Stimulated activated CD8-positive, alpha-beta memory T cell treated with anti-CD3 and anti-CD28 coated beads, Interleukin-7, amount 100 ng/mL, for 48 hours (primary cell): ENCODE results near the gene SEMA5A.

Source experiments
- DNase-seq, 2 donors: peaks; one replicate each; pipeline ENCODE4 v3.0.0-alpha.2; 2020; ENCODE audit warnings: low read depth in 1 of 2; ENCODE audit errors: extremely low read depth in 1 of 2

SEMA5A gene

DNA sequence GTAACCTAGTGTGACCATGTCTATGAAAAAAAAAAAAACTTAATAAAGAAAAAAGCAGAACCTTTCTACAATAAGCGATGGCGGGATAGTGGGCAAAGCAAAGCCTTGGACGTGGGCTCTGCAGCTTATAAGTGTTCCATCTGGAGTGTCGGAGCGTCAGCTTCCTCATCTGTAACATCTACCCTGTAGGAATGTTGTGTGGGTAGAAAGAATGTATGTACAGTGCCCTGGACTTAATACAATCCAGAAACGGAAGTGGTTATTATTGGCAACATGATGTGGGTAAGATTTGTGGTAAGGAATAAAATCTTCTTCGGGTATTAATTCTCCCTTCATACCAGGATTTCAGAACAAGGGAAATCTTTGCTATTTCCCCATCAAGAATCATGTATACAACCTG, 66.5 kb downstream of the SEMA5A start:
- DNase-seq = no peak

DNA sequence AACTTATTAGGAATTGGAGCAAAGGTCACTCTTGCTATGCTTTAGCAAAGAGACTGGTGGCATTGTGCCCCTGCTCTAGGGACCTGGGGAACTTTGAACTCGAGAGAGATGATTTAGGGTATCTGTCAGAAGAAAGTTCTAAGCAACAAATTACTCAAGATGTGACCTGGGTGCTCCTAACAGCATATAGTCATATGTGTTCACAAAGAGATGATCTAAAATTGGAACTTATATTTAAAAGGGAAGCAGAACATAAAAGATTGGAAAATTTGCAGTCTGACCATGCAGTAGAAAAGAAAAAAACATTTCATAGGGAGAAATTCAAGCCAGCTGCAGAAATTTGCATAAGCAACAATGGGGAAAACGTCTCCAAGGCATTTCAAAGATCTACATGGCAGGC, 68.3 kb downstream of the SEMA5A start:
- DNase-seq = no peak

DNA sequence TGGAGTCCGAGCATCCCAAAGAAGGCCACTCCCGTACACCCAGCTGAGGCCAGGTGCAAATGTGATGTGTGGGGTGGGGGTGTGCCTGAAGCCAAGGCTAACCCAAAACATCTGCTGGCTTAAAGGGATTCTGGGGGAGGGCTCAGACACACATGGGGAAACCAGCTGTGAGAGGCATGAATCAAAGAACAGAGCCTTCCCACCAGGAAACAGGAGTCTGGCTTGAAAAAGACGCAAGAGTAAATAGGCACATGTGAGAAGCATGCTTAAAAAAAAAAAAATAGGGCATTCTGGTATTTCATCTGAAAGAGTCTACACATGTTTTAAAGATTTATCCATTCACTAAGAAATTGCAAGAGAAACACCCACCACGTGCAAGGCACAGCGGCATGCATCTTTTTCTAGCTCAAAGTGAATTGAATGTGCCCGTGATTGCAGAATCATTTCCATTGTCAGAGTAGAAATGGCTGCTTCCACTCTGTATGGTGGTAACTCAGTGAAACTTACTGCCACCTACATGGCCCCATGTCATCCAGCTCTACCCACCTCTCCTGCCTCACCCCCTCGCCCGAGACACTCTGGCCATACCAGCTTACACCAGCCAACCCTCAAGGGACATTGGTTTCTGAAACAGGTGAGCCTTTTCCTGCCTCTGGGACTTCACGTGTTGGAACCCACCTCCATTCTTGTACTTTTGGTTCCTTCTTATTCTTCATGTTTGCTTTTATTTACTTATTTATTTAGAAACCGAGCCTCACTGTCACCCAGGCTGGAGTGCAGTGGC, 71.5 kb downstream of the SEMA5A start:
- no peak for DNase-seq

DNA sequence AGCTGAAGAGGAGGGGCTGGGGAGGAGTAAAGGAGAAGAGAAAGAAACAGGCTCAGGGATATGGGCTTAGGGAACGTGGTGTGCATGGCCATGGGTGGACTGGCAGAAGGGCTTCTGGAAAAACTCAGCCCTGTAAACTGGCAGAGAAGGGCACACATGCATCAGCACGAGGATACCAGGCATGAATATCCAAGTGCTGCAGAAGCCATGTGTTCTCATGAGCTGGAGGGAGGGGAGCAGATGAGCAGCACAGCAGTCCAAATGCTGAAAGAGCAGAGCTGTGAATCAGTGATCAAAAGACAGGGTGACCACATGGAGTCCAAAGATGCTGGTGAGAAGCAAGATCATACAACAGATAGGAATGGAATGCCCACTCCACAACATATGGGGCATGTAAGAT, 72.3 kb downstream of the SEMA5A start:
- no peak for DNase-seq

DNA sequence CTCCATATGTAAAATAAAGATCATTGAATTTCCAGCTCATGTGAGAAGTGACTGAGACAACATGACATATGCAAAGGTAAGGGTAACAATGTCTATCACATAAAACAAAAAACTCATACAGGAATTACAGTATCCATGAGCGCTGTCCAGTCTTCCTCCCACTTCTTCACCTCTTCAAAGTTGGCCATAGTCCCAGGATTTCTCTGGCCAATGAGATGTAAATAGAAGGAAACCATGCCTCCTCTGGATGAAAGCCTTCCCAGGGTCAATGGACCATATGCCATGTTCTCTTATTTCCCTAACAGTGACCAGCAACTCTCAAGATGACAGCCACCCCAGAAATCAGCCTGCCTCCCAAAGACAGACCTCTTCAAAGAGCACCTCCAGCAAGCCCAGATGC, 75.5 kb downstream of the SEMA5A start:
- no peak for DNase-seq

DNA sequence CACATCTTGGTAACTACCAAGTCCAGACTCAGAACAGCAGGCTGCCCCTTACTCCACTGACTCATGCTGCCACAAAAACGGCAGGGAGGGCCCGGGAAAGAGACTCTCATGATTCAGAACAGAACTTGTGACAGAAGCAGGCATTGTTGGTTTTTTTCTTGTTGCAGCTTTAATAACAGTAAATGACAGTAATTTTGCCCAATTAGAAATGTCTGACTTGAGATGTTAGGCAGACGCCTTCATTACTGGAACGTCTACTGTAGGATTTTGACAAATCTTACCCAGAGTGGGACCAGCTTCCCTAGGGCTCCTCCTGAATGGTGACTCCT, 77.9 kb downstream of the SEMA5A start:
- DNase-seq = no peak

DNA sequence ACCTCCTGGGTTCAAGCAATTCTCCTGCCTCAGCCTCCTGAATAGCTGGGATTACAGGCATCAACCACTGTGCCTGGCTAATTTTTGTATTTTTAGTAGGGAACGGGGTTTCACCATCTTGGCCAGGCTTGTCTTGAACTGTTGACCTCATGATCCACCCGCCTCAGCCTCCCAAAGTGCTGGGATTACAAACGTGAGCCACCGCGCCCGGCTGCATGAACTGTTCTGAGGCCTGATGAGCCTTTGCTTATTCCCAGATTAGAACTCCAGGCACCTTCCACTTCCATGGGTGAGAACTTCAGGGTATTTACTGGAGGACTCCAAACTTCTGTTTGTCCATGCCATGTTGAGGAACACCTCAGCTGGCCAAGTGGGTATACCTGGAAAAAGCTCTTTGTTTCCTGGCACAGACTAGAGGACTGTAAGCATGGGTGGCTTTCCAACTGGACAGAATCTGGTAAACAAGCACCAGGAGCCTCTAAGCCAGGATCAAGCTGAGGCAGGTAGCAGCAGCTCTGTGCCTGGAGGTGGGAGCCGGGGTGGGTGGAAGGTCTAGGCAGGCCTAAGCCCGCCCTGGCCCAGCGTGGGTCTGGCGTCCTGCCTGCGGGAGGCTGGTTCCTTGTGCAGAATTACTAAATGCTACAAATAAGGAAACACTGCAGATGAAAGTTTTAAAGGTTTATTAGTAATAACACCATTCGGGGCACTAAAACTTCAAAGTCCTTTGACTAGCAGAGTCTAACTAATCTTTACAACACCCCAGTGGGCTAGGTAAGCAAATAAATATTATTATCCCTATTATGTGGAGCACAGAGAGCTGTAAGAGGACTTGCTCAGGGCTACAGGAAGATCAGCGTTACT, 78.4 kb downstream of the SEMA5A start:
- no peak for DNase-seq

DNA sequence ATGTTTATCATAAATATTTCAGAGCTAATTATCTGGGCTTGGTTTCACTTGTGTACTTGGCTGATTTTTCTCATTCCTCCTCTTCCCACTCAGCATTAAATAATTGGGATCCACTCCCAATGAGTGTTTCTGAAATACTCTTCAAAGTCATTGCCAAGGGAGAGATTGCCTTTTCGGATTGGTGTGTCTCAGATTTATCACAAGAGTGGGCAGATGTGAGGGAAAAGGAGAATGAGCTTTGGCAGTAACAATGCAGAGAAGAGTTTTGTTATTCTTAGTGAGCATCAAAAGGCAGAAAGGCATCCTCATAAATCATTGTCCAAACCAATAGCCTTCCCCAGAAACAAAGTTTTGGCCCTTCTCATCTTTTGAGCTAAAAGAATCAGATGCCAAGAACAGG, 79.2 kb downstream of the SEMA5A start:
- DNase-seq = no peak

DNA sequence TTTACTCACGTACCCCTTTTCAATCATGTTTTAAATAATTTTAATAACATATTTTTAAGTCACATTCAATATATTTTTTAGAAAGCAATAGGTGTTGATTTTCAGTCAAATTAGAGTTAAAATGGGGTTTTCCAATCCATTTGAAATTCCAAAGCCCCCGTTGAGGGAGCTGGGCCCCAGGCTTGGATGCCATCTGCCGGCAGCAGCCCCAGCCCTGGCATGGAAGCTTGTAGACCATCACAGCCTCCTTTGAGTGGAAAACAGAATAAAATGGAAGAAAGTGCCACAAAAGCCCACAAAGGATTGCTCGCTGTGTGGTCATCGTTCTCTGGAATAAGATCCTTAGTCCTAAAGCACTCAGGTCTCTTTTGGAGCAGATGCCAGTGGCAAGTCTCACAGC, 81.4 kb downstream of the SEMA5A start:
- no peak for DNase-seq

DNA sequence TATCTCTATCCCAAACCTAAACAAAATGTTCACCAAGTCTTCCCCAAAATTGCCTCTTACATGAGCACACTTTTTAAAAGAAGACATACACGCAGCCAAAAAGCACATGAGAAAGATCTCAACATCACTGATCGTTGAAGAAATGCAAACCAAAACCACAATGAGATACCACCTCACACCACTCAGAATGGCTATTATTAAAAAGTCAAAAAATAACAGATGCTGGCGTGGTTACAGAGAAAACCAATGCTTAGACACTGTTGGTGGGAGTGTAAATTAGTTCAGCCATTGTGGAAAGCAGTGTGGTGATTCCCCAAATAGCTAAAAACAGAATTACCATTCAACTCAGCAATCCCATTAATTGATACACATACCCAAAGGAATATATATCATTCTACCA, 83.8 kb downstream of the SEMA5A start:
- DNase-seq = no peak

DNA sequence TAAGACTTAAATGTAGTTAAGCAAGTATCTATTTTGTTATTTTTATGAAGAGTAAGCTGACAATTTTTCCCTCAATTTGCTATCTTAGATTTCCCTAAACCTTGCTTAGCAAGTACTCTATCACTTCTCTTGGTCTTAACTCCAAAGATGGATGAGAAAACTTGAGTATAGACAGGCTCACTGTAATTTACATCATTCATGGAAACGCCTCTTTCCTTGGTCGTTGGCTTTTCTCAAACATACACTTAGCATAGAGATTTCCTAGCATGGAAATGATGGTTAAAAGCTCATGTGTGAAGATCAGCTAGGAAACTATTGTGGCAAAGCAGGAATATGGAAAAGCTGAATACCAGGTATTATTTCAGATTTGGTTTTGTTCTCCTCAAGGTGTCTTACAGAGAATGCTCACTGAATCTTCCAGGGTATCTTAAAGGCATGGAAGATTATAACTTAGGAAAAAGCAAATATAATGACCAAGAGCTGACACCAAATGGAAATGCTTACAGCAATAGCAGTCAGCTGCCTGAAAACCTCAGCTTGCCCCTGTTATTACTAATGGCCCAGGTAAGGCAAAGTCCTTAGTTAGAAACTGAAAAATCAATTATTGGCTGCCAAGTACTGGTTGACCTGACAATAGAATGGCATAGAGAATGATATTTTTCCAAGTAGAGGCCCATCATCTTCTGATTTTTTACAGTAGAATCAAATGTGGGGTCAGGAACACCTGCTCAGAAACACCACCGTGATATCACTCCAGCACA, 84.8 kb downstream of the SEMA5A start:
- no peak for DNase-seq

DNA sequence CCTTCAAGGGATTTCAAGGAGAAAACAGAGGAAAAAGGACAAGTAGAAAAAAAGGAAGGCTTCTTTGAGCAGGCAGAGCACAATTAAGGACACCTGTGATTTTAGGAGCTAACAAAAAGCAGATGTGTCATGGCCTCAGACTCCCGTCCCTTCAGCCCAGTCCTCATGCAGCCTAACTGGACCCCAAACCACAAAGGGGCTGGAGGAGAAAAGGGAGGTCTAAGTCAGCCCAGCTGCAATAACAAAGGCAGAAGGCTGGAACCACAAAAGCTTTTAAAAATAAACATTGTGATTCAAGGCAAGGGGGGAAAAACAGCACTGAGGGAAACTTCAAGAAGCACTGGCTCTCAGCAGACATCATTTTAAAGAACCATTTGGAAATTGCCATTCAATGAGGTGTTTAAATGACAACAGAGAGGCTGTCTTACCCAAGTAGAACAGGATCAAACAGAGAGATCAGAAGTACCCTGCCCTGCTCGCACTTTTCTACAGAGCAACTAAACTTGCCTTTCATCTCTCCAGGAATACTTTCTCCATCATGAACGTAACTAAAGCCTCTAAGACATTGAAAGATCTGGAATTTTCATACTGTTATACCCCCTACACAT, 89.3 kb downstream of the SEMA5A start:
- no peak for DNase-seq

DNA sequence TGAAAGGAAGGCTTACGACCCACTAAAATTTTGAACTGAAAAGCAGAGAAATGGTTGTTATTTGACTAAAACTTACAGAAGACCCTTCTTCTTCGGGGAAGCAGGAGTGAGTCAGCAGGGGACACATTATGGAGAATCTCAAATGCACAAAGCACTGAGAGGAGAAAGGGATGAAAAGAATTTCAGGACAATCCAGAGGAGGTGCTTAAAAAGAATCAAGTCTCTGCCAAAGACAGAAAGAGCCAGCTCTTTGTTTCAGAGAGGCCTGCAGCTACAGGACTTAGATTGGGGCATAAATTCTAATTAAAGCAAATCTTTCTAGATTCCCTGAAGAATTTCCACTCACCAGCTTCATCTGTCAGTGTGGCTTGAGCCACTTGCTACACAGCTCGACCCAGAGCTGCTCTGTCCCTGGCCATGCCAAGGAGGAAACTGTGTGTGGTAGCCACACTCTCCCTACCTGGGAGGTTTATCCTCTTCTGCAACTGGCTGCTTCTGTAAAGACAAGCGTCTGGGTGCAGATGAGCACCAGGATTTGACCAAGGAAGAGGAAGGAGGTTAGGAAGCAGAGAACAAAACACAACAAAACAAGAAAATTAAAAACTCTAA, 89.9 kb downstream of the SEMA5A start:
- no peak for DNase-seq

DNA sequence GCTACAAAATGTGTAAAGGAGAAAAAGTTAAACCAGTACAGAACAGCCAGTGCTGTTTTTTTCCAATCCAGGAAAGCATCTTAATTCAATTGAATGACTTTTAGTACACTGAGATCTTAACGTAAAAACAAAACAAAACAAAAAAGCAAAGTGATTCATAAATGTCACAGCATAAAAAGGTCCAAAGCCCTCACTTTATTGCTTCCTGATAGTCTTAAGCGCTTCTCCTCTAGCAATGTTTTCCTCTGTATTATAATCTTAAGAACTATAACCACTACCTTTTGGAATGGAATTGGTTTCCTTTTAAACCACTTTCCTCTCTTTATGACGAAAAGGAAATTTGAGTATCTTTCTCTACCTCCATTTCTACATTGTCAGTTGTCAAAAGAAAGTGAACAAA, 91.4 kb downstream of the SEMA5A start:
- DNase-seq = no peak

DNA sequence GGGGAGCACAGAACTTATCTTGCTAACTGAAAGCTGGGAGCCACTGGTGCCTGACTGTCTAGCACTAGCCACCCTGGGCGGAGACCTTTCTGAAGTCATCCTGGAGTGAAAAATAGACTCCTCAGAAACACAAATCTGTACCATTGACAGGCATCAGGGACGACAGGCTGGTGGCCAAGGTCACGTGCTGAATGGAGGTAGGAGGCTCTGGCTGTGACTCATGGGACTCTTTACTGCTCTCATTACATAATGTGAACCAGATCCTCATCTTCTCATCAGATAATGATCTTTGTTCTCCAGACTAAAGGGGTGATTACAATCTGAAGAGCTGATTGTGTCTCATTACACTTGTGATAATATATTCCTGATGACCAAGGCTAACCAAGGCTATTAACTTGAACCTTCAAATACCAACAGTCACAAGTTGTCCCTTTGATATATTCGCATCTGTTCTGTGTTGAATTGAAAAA, 91.8 kb downstream of the SEMA5A start:
- no peak for DNase-seq

DNA sequence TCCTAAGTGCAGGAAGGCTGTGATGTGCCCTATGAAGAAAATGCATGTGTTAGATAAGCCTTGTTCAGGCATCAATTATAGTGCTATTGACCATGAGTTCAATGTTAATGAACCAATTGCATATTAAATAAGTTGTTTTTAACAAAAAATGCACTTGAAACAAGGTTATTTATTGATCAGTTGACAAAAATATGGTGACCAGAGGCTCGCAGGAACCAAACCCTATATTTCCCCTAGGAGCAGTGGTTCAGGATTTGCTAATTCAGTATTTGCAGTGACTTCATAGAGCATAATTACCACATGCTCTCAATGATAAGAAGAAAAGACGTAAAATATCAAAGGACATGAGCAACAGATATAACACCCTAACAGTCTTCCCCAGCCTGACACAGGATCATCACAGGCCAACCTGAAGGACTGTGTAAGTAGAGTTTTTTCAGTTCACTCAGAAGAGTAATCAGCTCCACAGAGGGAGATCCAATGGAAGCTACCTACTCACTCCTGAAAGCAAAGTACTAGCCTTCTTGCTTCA, 92.3 kb downstream of the SEMA5A start:
- no peak for DNase-seq

DNA sequence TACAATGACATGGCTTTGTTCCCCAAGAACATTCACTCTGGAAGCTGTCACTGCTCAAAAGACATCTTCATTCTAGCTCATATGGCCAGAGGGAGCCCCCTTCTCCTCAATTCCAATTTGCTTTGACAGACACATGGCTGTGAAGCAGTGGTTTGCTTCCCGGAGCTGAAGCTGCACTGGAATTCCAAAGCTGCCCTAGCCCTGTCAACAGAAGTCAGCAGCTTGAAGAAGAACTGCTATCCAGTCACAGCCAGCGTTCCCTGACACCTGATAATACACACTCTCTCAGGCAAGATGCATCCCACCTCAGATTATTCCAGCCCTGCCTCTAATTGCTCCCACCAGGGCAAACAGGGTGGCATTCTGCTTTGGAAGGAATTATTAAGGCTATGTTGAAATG, 93.7 kb downstream of the SEMA5A start:
- no peak for DNase-seq

DNA sequence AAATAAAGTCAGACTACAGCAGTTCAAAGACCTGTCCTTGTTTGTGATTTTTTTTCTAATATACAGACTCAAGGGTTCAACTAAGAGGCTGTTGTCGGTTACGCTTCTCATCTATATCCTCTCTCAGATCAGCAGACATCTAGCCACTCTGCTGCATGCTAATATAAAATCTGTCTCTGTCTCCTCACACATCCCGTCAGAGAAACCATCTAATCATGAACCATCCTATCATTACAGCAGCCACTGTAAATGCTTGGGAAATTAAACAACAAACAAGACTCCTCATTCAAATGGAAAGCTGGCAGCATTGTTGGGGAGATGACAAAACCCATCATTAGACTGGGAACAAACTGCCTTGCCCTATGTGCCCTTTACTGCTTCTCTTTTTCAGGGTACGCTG, 94.8 kb downstream of the SEMA5A start:
- no peak for DNase-seq

DNA sequence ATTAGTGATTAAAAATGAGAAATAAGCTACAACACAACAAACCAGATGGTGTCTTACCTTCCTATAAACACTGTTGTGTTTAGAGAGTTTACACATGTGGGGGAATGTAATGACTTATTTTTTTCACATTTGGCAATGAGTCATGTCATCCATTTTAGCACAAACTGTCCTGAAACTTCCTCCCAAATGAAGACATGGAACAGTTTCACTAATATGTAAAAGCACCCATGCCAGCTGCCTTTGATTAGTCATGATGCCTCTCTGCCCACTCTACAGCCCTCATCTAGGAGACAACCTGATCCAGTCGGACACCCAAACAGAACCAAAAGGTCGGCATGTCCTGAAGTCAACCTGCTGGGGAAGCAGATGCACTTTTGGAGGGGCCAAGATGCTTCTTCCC, 98.2 kb downstream of the SEMA5A start:
- DNase-seq = no peak

DNA sequence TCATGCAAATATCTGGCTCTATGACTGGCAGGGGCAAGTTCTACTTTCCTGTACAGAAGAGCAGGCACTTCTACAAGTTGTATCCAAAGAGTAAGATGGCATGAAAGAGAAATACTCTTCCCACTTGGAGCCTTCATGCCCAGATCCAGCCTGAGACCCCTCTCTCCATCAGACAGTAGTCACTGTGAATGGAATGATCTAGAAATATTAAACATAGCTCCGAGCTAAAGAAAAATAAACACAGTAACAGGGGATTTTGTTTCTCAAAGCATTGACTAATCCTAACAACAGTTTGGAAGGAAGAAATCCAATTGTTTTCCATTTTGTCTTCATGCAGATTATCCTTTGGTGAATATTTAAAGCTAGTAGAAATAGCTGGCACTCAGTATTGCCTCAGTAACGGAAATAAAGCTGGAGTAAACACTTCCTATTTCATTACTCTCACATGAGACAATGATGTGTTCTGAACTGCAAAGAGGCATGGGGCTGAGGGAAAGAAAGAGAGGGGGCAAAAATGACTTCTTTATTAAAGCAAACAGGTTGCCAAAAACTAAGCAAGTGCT, 100.0 kb downstream of the SEMA5A start:
- DNase-seq = no peak
